LNCAP (cell line): ENCODE data around the gene MYLIP.

Experiments
- TF ChIP-seq, protein P1 (sequence below): fragments of 450-650 bp; IDR thresholded peaks from 2 replicates; pipeline ENCODE4 v1.5.1; 2017; ENCODE audit warnings: mild to moderate bottlenecking

MYLIP gene

DNA sequence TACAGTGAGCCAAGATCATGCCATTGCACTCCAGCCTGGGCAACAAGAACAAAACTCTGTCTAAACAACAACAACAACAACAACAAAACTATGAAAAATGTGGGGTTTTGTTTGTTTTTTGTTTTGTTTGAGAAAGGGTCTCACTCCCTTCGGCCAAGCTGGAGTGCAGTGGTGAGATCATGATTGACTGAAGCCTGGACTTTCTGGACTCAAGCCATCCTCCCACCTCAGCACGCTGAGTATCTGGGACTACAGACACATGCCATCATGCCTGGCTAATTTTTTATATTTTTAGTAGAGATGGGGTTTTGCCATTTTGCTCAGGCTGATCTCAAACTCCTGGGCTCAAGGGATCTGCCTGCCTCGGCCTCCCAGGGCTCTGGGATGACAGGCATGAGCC lies 2.8 kb upstream of the MYLIP start:
- TF ChIP-seq, protein P1, sequence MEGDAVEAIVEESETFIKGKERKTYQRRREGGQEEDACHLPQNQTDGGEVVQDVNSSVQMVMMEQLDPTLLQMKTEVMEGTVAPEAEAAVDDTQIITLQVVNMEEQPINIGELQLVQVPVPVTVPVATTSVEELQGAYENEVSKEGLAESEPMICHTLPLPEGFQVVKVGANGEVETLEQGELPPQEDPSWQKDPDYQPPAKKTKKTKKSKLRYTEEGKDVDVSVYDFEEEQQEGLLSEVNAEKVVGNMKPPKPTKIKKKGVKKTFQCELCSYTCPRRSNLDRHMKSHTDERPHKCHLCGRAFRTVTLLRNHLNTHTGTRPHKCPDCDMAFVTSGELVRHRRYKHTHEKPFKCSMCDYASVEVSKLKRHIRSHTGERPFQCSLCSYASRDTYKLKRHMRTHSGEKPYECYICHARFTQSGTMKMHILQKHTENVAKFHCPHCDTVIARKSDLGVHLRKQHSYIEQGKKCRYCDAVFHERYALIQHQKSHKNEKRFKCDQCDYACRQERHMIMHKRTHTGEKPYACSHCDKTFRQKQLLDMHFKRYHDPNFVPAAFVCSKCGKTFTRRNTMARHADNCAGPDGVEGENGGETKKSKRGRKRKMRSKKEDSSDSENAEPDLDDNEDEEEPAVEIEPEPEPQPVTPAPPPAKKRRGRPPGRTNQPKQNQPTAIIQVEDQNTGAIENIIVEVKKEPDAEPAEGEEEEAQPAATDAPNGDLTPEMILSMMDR: no peak

DNA sequence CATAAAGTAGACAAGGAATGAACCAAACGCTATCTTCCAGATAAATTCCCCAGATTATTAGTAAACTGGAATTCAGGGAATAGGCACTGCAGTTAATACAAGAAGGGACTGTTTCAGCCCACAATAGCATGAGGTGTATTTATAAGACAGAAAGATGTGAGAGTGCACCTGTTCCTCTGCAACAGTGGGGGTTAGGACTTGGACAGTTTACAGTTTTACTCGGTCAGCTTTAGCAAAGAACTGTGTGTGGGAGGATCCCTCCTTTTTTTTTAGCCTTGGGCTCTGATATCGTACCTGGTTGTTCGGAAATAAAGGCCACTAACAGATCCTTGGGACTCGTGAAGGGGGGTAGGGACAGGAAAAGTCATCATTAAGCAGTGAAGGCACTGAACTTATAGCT lies 2.0 kb upstream of the MYLIP start:
- TF ChIP-seq, protein P1: no peak

DNA sequence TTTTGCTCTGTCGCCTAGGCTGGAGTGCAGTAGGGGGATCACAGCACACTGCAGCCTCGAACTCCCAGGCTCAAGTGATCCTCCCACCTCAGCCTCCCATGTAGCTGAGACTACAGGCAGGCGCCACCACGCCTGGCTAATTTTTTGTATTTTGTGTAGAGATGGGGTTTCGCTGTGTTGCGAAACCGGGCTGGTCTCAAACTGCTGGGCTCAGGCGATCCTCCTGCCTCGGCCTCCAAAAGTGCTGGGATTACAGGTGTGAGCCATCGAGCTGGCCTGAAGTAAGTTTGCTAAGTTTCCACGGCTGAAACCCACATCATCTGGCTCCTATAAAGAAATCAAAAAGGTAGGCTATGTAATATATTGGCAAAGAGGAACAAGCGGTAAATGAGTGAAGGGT lies 1.4 kb upstream of the MYLIP start:
- TF ChIP-seq, protein P1: no peak

DNA sequence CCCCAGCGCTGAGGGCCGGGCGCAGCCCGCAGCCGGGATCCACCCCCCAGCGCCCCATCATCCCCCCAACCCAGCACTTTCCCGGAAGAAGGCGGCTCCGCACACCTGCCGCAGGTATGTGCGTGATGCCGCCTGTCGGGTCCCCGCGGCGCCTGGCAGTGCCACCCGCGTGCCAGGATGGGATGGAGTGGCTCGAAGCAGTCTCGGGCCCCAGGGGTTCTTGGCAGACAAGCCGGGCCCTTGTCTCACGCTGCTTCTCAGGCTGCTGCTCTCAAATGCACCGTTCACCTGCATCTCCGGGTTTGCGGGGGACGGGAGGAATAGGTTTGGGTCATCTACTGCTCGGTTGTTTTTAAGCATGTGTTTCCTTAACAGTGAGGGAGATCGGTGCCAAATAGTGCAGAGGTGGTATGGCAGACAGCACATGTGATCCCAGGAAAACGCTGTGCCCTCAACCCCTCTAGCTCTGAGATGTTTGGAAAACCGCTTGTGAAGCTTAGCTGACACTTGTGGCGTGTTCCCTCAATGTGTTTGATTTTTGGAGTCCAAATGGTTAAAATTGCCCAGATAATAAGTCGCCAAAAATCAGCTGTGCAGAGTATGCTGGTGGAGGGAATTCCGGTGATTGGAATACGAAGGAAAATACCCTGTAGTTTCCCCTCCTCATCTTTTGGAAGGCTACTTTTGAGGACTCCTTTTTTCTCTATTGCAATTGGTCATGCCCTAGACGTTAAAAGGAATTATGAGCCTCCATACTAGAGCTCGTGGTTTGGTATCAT lies 926 bp downstream of the MYLIP start:
- TF ChIP-seq, protein P1: no peak

DNA sequence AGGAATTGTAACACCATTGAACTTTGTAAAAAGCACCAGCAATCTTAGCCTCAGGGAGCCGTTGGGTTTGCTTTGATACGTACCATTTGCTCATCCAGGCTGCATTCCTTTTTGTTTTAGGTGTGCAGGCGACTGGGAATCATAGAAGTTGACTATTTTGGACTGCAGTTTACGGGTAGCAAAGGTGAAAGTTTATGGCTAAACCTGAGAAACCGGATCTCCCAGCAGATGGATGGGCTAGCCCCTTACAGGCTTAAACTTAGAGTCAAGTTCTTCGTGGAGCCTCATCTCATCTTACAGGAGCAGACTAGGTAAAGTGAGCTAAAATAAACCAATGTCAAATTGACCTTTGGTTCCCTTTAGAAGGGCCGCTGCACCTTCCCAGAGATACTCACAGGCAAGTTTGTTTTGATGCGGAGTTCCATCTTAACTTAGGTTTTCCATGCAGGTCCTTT lies 1.6 kb downstream of the MYLIP start:
- TF ChIP-seq, protein P1: no peak

DNA sequence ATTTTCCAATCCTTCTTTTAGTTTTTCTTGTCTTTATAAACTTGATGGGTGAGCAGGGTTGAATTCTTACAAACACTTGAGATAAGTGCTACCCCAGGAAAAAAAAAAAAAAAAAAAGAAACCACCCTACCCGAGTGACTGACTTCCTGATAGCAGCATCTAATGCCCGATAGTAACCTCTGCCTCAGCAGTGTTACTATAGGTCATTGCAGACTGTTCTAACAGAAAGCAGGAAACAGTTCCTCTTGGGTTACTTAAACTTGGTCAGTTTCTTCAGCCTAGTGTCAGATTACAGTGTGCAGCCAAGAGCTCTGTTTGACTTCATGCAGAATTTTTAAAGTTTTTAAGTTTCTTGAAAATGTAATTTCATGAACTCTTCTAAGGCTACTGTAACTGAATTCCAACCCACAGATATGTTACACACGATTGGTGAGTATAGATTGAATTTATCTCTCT lies 2.1 kb downstream of the MYLIP start:
- TF ChIP-seq, protein P1: no peak

DNA sequence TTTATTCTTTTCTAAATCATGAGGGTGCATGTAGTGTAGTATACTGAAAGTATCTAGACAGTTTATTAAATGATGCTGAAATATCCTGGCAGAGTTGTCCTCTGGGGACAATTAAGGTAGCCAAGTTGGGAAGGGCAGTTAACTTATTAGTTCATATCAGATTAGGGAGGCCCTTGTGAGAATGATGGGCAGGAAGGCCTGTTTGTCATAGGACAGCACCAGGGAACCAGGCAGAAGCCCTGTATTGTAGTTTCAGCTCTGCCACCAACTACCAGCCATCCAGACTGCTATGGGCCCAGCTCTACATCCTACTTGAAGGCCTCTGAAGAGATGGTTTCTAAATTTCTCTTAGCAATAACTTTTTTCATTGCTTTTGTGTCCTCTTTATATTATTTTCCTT lies 4.0 kb downstream of the MYLIP start:
- TF ChIP-seq, protein P1: no peak
